Measurements from ENCODE around the gene ARHGEF2. TPM values are rescaled to one million over a fixed set of nuclear protein-coding genes. Genes with fewer than 3 reads are reported as not detected.
"Not testable (repeated sequence)": the region's sequence is repeated elsewhere in the genome, so short reads cannot be mapped to it uniquely, and the experiment has no call there.

Gene ARHGEF2
- polyA plus RNA-seq, 3 donors, result 77.3 to 79.9 (median 77.7) TPM

DNA sequence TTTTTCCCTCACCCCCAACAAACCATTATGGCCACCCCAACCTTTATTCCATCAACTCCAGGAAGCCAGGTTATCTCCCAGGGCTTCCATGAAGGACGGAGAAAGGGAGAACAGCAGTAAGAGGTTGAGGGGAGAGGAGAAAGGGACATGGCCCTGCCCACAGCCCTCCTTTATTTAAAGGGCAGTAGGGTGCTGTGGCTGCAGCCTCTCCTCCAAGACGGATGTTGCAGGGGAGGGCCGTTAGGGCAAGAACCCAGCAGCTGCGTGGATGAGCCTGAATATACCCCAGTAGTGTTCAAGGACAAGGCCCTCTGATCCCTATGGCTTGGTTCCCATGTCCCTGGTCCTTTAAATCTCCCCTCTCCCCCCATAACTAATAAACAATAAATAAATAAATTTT is 31.1 kb downstream of the ARHGEF2 start:
- DNase-seq, result no peak

DNA sequence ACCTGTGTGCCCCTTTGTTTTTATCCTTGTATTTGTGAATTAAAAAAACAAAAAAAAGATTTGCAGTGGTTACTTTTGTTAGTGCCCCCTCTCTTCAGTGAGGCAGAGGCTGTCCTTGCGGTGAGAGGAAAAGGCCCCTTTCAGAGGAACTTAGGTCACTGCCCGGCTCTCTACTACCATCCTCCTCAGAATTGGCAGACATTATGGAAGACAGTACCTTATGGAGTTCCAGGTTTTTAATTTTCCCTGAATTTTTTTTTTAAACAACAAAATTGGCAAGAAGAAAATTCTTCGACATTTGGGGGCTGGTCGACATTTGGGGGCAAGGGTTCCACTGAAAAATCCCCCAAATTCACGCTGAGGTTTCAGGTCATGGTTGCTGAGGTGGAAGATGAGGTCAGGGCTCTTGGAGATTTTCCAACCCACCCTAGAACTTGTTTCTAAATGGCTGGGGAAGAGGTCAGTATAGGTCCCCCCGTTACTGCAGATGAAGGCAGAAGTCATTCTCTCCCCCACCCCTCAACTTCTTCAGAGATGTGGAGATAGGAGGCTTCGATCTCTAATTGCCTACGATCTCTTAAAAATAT is 31.6 kb downstream of the ARHGEF2 start:
- DNase-seq, result no peak

DNA sequence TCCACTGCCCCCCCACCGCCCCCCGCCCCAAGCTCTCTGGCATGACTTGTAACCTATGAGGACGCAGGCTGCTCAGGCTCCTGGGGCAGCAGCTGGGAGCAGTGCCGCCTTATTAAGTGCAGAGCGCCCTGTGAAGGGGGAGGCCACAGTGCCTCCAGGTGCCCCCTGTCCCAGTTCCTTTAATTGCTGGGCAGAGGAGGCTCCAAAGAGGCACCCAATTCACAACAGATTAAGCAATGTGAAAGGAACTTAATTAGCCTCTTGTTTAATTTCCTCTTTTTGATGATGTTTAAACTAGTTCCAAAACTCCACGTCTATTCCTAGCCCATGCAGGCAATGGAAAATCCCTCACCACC is 33.9 kb downstream of the ARHGEF2 start:
- no peak for DNase-seq

DNA sequence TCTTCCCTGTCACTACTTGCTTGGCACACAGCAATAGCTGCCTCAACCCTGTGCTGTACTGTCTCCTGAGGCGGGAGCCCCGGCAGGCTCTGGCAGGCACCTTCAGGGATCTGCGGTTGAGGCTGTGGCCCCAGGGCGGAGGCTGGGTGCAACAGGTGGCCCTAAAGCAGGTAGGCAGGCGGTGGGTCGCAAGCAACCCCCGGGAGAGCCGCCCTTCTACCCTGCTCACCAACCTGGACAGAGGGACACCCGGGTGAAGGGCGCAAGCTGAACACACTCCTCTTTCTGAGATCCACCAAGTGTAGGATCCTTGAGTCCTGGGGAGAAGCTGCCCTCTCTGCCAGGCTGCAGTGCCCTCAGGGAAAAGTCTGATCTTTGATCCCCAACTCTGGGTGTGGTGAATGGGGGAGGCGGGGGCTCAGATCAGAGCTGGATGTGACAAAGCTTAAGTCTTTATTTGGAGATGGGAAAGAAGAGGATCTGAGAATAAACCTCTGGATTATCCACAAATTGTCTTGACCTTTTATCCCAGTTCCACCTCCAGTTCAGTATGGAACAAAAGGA is 35.7 kb downstream of the ARHGEF2 start:
- no peak for DNase-seq

DNA sequence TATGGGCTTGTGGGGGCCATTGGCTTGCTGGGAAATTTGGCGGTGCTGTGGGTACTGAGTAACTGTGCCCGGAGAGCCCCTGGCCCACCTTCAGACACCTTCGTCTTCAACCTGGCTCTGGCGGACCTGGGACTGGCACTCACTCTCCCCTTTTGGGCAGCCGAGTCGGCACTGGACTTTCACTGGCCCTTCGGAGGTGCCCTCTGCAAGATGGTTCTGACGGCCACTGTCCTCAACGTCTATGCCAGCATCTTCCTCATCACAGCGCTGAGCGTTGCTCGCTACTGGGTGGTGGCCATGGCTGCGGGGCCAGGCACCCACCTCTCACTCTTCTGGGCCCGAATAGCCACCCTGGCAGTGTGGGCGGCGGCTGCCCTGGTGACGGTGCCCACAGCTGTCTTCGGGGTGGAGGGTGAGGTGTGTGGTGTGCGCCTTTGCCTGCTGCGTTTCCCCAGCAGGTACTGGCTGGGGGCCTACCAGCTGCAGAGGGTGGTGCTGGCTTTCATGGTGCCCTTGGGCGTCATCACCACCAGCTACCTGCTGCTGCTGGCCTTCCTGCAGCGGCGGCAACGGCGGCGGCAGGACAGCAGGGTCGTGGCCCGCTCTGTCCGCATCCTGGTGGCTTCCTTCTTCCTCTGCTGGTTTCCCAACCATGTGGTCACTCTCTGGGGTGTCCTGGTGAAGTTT is 36.4 kb downstream of the ARHGEF2 start:
- DNase-seq, result no peak

DNA sequence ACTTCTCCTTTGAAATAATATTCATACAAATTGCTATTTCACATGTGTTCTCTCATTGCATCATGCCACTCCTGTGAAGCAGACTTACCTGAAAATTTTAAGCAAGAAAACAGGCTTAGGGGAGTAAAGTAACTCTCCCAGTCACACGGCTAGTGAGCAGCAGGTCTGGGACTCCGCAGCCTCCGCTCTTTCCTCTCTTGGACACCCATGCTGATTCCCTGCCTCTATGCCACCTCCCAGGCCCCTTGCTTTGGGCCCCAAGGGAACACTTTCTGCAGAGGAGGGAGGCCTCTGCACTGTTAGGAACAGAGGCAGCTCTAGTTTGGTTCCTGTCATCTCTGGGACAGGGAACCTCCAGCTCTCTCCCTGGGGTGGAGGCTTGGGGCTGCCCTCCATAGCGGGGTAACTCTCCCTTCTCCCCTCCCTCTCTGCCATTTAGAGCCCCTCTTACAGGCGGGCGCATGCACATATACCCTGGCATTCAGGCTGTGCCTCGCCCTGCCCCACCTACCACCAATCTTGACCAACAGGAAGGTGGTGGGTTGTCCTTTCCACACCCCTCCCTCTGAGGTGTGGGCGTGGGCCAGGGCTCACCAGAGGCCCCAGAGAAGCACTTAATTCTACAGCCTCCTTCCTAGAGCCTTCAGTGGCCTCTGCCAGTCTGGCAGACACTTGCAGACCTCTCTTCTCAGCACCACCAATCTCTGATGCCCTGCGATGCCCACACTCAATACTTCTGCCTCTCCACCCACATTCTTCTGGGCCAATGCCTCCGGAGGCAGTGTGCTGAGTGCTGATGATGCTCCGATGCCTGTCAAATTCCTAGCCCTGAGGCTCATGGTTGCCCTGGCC is 37.1 kb downstream of the ARHGEF2 start, which contains the start of gene RXFP4:
Gene RXFP4, plus strand, starts transcription at position 646 of the 852 bp plus-strand sequence. Its CDS starts 72 bp downstream, at position 718.
- DNase-seq, result no peak

DNA sequence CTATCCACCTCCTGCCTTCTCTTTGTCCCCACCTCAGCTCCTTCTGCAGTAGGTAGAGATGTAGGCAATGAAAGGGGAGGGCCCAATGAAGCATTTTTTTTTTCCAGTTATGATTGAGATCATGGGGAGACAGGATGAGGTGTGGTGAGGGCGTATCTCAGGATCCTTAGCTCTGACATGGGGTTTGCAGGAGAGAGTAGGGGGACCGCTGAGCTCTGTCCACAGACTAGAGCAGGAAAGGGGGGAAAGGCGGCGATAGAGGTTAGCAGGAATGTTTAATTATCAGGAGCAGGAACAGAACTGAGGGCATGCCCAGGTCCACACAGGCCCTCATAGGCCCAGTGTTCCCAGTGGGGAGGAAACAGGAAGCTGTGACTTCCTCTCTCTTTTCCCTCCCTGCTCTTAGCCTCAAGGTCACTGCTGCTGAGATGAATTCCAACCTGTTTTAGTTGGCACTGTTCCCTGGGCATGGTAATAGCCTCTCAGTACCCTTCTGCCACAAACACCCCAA is 37.8 kb downstream of the ARHGEF2 start:
- DNase-seq, result peak; percentile 54

DNA sequence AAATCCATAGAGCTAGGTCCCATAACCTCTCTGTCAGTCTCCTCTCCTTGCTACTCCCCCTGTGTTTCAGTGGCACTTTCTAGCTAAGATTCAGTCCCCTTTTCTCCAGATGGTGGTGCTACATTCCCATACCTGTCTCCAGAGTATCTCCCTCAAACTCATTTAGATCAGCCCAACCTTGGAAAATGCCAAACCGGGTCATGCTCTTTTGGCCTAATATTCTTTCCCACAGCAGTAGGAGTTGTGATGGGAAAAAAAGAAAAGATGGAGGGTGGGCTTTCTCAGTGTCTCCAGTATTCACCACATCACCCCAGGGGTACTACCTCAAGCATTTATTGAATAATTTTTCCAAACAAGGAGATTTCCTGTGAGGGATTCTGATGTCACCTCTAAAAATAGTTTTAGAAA is 40.1 kb downstream of the ARHGEF2 start:
- peak; percentile 69 for DNase-seq

DNA sequence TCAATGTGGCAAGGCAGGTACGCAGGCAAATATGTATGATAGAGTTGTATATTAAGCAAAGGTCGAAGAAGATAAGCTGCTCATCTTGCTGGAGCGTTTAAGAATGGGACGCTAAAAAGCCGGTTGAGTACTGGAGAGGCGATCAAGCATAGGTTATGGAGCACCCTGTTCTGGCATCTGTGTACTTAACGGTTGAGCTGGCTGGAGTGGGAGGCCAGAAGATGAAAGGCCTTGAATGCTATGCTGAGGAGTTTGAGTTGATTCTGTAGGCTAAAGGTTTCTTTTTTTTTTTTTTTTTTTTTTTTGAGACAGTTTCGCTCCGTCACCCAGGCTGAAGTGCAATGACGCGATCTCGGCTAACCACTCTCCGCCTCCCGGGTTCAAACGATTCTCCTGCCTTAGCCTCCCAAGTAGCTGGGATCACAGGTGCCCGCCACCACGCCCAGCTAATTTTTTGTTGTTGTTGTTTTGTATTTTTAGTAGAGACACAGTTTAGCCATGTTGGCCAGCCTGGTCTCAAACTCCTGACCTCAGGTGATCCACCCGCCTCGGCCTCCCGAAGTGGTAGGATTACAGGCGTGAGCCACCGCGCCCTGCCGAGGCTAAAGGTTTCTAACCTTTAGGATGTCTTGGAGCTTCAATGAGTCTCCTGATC is 43.3 kb downstream of the ARHGEF2 start:
- peak; percentile 54 for DNase-seq

DNA sequence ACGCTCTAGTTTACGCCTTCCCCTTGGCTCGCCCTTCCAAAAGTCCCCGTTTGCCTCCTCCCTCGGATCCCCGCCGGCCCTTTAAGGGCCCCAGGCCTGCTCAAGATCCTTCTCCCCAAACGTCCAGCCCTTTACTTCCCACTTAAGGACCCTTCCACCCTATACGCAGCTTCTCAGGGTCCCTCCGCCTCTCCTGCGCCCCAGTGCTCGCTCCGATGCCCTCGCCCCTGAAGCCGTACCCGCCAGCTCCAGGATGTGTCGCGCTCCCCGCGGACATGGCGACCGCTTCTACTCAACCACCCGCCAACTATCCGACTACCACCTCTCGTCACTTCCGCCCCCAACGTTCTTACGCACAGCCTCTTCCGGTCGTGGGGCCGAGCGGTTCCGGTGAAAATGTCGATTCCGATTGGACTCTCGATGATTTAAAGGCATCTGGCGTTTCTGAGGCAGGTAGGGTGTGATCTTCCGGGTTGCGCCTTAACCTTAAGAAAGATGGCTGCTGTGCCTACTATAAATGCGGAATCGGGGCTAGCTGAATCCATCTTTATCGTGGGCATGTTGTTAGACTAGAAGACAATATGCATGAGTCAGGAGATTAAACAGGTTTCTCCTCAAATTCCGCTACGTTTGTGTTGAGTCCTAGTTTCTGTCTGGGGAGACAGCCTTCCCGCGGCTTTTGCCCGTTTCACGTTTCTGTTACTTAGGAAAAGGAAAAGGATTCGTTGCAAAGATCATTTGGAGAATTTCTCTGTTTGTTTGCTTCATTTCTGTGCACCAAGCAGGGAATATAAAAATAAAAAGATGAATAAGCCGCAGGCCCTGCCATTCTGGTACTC is 44.0 kb downstream of the ARHGEF2 start, which contains the start of gene KHDC4:
Gene KHDC4, minus strand, starts transcription at position 317 of the 839 bp plus-strand sequence. Its CDS starts 40 bp downstream, at position 277.
- DNase-seq, result peak; percentile 100

DNA sequence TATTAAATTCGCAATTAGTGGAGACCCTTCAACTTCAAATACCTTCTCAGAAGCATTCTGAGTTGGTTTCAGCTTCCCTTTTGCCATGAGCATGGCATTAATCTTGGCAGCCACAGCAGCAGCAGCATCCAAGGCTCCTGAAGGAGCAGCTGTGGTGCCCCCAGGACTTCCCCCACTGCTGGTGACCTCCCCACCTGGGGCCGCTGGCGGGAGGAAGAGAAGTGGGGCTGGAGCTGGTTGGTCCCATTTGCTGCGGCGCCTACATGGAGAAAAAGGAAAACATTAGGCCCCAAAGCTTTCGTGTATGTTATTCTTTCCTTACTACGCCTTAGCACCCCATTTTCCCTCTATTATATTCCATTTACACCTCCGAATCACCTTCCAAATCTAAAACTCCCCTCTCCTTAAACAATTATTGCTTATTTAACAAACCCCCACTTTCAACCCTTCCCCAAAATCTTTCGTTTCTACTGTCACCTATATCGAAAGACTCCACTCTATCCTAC is 44.7 kb downstream of the ARHGEF2 start:
- no peak for DNase-seq

DNA sequence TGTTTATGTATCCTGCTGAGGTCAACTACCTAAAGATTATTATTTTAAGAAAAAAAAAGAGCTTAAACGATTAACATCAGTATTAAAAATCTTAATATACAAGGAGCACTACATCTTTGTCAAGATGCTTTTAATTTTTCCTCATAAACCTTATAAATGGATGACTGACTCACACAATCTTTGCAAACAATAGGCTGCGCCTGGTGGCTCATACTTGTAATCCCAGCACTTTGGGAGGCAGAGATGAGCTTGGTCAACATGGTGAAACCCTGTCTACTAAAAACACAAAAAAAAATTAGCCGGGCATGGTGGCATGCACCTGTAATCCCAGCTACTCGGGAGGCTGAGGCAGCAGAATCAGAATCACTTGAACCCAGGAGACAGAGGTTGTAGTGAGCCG is 45.9 kb downstream of the ARHGEF2 start:
- DNase-seq, result no peak

DNA sequence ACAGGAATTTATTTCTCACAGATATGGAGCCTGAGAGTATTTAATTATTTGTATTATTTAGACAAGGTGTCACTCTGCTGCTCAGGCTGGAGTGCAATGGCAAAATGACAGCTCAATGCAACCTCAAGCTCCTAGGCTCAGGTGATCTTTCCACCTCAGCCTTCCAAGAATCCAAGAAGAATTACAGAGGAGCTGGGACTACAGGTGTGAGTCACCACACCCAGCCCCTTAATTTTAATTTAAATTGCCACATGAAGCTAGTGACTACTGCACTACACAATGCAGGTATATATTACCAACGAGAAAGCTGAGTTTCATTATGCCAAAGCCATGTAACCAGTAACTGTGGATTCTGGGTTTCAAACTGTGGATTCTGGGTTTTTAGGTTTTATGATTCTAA is 46.3 kb downstream of the ARHGEF2 start:
- DNase-seq, result no peak

DNA sequence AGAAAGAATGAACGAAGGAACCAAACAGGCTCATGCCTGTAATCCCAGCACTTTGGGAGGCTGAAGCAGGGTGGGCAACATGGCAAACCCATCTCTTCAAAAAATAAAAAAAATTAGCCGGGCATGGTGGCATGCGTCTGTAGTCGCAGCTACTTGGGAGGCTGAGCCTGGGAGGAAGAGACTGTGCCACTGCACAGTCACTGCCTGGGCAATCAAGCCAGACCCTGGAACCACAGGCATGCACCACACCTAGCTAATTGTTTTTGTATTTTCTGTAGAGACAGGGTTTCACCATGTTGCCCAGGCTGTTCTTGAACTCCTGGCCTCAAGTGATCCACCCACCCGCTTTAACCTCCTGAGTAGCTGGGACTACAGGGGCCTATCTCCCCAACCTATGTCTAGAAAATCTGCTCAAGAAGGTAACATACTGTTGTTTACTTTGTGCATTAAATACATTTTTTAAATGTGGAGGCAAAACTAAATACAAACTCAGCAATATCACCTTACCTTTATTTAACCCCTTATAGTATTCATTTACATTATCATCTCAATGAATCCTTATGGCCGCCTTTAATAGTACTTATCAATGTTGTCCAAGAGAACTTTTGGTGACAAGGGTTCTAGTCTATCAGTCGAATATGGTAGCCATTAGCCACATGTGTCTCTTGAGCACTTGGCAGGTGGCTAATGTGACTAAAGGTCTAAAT is 46.9 kb downstream of the ARHGEF2 start:
- no peak for DNase-seq

DNA sequence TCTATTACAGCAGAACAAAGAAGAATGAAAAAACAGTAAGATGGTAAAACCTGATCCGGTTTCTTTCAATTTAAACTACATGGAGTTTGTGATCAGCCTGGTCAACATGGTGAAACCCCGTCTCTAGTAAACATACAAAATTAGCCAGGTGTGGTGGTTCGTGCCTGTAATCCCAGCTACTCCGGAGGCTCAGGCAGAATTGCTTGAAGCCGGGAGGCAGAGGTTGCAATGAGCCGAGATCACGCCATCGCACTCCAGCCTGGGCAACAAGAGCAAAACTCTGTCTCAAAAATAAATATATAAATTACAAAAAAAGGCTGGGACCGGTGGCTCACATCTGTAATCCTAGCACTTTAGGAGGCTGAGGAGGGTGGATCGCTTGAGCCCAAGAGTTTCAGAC is 47.6 kb downstream of the ARHGEF2 start:
- not testable (repeated sequence) for DNase-seq

DNA sequence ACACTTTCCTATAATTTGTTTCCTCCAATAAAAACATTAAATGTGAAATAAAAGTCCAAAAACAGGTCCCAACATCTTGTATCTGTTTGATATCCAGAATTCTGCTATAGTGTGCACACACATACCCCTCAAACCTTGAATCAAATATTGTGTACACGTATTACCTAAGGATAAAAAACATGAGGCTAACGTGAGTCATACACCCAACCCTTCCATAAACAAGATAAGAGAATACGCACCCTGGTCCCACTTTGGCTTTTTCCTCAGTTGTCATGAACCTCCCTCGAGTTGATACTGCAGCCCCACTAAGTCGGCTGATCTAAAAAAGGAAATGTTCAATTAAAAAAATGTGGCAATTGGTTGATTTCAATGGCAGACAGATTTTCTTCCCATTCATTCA is 49.3 kb downstream of the ARHGEF2 start:
- DNase-seq, result no peak

DNA sequence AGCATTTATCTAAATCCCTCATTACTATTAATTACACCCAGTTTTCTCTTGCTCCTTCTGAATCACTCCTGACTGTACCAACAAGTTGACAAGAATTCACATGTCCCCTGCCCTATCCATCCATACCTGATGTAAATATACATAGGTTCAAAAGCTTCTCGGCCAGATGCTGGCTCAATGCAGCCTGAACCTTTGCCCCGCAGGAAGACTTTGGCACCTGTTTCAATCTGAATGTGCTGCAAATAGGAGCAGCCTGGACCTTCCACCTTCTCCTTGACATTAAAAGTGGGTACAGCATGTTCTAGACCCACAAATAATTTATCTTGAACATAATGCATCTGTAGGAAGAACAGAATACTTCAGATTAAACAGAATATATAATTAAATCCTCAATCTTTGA is 52.8 kb downstream of the ARHGEF2 start:
- no peak for DNase-seq

DNA sequence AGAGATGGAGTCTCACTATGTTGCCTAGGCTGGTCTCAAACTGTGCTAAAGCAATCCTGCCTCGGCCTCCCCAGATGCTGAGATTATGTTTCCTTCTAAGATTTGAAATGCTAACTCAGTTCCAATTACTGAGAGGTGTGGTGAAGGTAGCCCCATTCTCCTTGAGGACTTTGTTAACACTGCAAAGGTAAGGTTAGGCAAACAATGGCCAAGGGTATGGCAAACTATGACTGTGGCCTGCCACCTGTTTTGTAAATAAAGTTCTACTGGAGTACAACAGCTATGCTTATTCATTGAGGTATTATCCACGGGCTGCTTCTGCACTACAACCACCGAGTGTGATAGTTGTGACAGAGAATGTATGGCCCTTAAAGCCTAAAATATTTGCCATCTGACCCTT is 57.6 kb downstream of the ARHGEF2 start:
- DNase-seq, result no peak

DNA sequence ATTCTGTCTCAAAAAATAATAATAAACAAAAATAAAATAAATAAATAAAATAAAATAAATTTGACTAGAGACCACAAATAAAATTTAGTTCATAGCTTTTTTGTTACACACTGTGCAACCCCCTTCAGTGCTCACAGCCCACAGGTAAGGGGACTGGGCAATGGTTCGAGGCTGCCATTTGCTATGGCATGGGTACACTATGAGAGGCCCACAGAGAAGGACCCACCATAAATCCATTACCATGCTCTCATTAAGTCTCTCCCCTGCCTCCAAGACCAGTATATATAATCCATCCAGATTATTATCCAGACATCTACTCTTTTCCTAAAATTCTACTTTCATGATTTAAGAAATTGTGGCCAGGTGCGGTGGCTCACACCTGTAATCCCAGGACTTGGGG is 58.5 kb downstream of the ARHGEF2 start:
- DNase-seq, result no peak

DNA sequence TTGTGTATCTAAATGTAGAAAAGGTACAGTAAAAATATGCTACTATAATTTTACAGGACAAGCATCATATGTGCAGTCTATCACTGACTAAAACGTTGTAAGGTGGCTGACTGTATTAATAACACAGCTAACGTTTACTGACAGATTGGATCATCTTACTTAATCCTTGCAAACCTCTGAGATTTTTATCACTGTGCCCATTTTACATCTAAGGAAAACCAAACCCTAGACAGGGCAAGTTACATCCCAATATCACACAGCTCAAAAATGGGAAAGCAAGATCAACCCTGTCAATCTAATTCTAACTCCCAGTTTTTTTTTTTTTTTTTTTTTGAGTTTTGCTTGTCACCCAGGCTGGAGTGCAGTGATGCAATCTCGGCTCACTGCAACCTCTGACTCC is 59.7 kb downstream of the ARHGEF2 start:
- no peak for DNase-seq

All from renal pelvis (tissue), 4 donors.